BE2C (cell line): ENCODE data around the gene RNF7.
"Not testable (repeated sequence)": the region's sequence is repeated elsewhere in the genome, so short reads cannot be mapped to it uniquely, and the experiment has no call there.

Experiments used
- DNase-seq: peaks from one replicate; pipeline ENCODE4 v3.0.0-alpha.2; 2020
- H3K27me3 ChIP-seq: fragments of 250-450 bp; sonication (Bioruptor Pico); 2 replicates; pipeline ENCODE4 v1.5.1; 2020; ENCODE audit warnings: mild to moderate bottlenecking
- H3K36me3 ChIP-seq: fragments of 250-450 bp; sonication (Bioruptor Pico); 2 replicates; pipeline ENCODE4 v1.5.1; 2020; ENCODE audit warnings: mild to moderate bottlenecking
- H3K4me1 ChIP-seq: fragments of 250-450 bp; sonication (Bioruptor Pico); 2 replicates; pipeline ENCODE4 v1.5.1; 2020
- H3K4me3 ChIP-seq: 2 replicates; pipeline ENCODE4 v1.5.1; 2011; ENCODE audit warnings: low read depth, low read length
- H3K9me3 ChIP-seq: fragments of 250-450 bp; sonication (Bioruptor Pico); 2 replicates; pipeline ENCODE4 v1.5.1; 2020
- TF ChIP-seq, protein P1 (sequence below): IDR thresholded peaks from 2 replicates; pipeline ENCODE4 v1.5.1; 2012; ENCODE audit warnings: mild to moderate bottlenecking, low read depth, low read length

The RNF7 gene

DNA sequence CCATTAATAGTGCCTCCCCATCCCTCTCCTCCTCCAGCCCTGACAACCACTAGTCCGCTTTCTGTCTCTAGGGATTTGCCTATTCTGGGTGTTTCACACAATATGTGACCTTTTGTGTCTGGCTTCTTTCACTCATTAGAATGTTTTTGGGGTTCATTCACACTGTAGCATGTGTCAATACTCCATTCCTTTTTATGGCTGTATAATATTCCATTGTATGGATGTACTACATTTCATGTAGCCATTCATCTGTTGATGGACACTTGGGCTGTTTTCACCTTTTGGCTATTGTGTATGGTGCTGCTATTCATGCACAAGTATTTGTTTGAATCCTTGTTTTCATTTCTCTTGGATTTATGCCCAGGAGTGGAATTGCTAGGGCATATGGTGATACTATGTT lies 41.6 kb downstream of the RNF7 start:
- H3K27me3 ChIP-seq, result no peaks in the 10 kb centered on the region
- H3K36me3 ChIP-seq, result no peaks in the 10 kb centered on the region
- no peaks in the 10 kb centered on the region for H3K4me1 ChIP-seq
- TF ChIP-seq, protein P1, sequence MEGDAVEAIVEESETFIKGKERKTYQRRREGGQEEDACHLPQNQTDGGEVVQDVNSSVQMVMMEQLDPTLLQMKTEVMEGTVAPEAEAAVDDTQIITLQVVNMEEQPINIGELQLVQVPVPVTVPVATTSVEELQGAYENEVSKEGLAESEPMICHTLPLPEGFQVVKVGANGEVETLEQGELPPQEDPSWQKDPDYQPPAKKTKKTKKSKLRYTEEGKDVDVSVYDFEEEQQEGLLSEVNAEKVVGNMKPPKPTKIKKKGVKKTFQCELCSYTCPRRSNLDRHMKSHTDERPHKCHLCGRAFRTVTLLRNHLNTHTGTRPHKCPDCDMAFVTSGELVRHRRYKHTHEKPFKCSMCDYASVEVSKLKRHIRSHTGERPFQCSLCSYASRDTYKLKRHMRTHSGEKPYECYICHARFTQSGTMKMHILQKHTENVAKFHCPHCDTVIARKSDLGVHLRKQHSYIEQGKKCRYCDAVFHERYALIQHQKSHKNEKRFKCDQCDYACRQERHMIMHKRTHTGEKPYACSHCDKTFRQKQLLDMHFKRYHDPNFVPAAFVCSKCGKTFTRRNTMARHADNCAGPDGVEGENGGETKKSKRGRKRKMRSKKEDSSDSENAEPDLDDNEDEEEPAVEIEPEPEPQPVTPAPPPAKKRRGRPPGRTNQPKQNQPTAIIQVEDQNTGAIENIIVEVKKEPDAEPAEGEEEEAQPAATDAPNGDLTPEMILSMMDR, result no peak
- no peak for DNase-seq
- H3K4me3 ChIP-seq, result no peak overlapping the region
- H3K9me3 ChIP-seq, result no peaks in the 10 kb centered on the region

DNA sequence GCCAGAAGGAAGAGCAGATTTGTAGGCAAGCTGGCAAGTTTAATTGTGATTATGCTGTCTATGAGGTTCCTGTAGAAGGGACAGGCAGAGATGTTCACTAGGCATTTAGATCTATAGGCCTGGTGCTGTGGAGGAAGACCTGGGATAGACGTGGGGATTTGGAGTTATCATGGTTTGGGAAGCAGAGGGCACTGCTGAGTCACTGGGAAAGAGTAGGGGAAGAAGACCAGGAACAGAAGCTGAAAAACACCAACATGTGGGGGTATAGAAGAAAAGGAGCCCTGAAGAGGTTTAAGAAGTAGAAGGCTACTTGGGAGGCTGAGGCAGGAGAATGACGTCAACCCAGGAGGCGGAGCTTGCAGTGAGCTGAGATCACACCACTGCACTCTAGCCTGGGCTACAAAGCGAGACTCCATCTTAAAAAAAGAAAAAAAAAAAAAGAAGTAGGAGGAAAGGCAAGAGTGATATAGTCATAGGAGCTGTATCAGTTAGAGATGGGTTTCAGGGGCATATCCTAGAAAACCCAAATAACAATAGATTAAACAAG lies 44.4 kb downstream of the RNF7 start:
- Histone ChIP-seq H3K27me3 (no peaks in the 10 kb centered on the region), H3K4me3 (no peak overlapping the region), H3K36me3 (no peaks in the 10 kb centered on the region), H3K9me3 (no peaks in the 10 kb centered on the region), H3K4me1 (no peaks in the 10 kb centered on the region)
- DNase-seq, result no peak
- TF ChIP-seq, protein P1, result no peak

- H3K4me1 ChIP-seq, result no peaks in the 10 kb centered on the region
- TF ChIP-seq, protein P1, result no peak
- H3K4me3 ChIP-seq, result no peak overlapping the region
- H3K27me3 ChIP-seq, result no peaks in the 10 kb centered on the region
- DNase-seq, result no peak
- no peaks in the 10 kb centered on the region for H3K9me3 ChIP-seq
- H3K36me3 ChIP-seq, result no peaks in the 10 kb centered on the region
Measured at GRCh38 chr3:141783632-141784031, 45.5 kb downstream of the RNF7 start.

GRCh38 chr3:141784096-141784495 lies 46.0 kb downstream of the RNF7 start:
- Histone ChIP-seq H3K4me3 (no peak overlapping the region), H3K9me3 (no peaks in the 10 kb centered on the region), H3K4me1 (no peaks in the 10 kb centered on the region), H3K27me3 (no peaks in the 10 kb centered on the region), H3K36me3 (no peaks in the 10 kb centered on the region)
- TF ChIP-seq, protein P1, result no peak
- DNase-seq, result no peak

DNA sequence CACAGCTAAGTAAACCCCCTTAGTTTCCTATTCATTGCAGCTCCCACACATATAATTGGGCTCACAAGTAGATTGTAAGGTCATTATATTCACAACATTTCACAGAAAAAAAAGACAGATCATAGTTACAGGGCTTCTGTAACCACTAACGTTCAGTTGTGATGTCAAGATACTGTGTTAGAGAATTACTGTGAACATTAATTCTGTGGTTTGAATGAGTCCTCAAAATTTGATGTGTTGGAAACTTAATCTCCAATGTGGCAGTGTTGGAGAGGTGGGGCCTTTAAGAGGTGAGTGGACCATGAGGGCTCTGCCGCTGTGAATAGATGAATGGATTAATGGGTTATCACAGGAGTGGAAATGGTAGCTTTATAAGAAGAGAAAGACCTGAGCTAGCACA lies 46.4 kb downstream of the RNF7 start:
- no peaks in the 10 kb centered on the region for H3K9me3 ChIP-seq
- no peaks in the 10 kb centered on the region for H3K4me1 ChIP-seq
- DNase-seq, result no peak
- TF ChIP-seq, protein P1, result no peak
- no peaks in the 10 kb centered on the region for H3K36me3 ChIP-seq
- H3K4me3 ChIP-seq, result no peak overlapping the region
- no peaks in the 10 kb centered on the region for H3K27me3 ChIP-seq

DNA sequence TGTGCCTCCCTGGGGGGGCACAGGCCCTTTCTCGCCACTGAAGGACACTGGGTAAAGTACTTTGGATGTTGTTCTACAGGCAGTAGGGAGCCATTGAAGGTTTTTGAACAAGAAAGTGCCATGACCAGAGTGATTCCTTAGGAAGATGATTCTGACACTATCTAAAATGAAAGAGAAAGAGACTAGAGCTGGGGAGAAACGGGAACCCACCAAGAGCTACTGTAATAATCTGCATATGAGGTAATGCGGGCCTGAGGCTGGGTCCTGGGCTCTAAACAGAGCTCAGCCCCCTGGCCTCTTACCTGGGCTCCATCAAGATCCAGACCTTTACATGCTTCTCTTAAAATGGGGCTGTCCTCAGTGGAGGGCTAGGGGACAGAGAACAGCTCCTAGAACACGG lies 50.1 kb downstream of the RNF7 start:
- no peaks in the 10 kb centered on the region for H3K4me1 ChIP-seq
- TF ChIP-seq, protein P1, result no peak
- no peaks in the 10 kb centered on the region for H3K36me3 ChIP-seq
- H3K27me3 ChIP-seq, result no peaks in the 10 kb centered on the region
- DNase-seq, result no peak
- no peaks in the 10 kb centered on the region for H3K9me3 ChIP-seq
- H3K4me3 ChIP-seq, result no peak overlapping the region

DNA sequence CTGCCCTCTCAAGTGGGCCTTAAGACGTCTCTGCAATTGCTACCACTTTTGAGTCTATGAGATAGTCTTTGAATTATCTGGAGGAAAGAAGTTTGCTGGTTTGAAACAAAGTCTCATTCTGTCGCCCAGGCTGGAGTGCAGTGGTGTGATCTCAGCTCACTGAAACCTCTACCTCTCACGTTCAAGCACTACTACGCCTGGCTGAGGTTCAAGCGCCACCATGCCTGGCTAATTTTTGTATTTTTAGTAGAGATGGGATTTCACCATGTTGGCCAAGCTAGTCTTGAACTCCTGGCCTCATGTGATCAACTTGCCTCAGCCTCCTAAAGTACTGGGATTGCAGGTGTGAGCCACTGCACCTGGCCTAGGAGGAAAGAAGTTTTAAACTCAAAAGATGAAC lies 50.7 kb downstream of the RNF7 start:
- not testable (repeated sequence) for H3K4me3 ChIP-seq, H3K4me1 ChIP-seq, H3K9me3 ChIP-seq, H3K36me3 ChIP-seq, H3K27me3 ChIP-seq, DNase-seq
